Neutrophil (primary cell): ENCODE data around the gene ITPKC.

Source experiments
- H3K27ac ChIP-seq: fragments of 200-600 bp; sonication (generic); 2 replicates; pipeline ENCODE4 v1.5.1; 2016; ENCODE audit warnings: mild to moderate bottlenecking, moderate library complexity
- H3K27me3 ChIP-seq: fragments of 200-600 bp; sonication (generic); 2 replicates; pipeline ENCODE4 v1.6.0; 2016; ENCODE audit warnings: mild to moderate bottlenecking
- H3K36me3 ChIP-seq: fragments of 200-600 bp; sonication (generic); 2 replicates; pipeline ENCODE4 v1.5.1; 2017
- H3K4me1 ChIP-seq, 2 experiments: fragments of 200-600 bp in 1 of 2; sonication (generic) in 1 of 2; 1 replicate in 1 of 2; 2 replicates in 1 of 2; pipeline versions ENCODE4 v1.5.1 to v1.6.1; 2013 to 2016; ENCODE audit warnings: low read depth in 1 of 2, low read length in 1 of 2, mild to moderate bottlenecking in 1 of 2, moderate library complexity in 1 of 2; ENCODE audit not compliant: control insufficient read depth in 1 of 2, insufficient read depth in 1 of 2
- H3K4me3 ChIP-seq, 2 experiments: fragments of 200-600 bp in 1 of 2; sonication (generic) in 1 of 2; 1 replicate in 1 of 2; 2 replicates in 1 of 2; pipeline ENCODE4 v1.5.1; 2013 to 2016; ENCODE audit warnings: low read depth in 1 of 2, low read length in 1 of 2, mild to moderate bottlenecking in 1 of 2, moderate library complexity in 1 of 2
- H3K9me3 ChIP-seq: fragments of 200-600 bp; sonication (generic); 2 replicates; pipeline ENCODE4 v1.5.1; 2016
- TF ChIP-seq, protein P1 (sequence below): fragments of 200-600 bp; sonication (generic); IDR thresholded peaks from 2 replicates; pipeline ENCODE4 v1.5.1; 2016; ENCODE audit warnings: antibody characterized with exemption

The ITPKC gene

GRCh38 chr19:40716482-40717324, at the start of gene ITPKC, which contains the start of gene COQ8B:
Gene ITPKC (plus strand): TSS chr19:40717112. CDS start chr19:40717136, 24 bp downstream.
Gene COQ8B (minus strand): TSS chr19:40716886. CDS start chr19:40714632, 2,254 bp downstream.
- no peaks in the 10 kb centered on the region for H3K9me3 ChIP-seq
- peaks cover 8% of the 10 kb centered on the region for H3K36me3 ChIP-seq
- TF ChIP-seq, protein P1, sequence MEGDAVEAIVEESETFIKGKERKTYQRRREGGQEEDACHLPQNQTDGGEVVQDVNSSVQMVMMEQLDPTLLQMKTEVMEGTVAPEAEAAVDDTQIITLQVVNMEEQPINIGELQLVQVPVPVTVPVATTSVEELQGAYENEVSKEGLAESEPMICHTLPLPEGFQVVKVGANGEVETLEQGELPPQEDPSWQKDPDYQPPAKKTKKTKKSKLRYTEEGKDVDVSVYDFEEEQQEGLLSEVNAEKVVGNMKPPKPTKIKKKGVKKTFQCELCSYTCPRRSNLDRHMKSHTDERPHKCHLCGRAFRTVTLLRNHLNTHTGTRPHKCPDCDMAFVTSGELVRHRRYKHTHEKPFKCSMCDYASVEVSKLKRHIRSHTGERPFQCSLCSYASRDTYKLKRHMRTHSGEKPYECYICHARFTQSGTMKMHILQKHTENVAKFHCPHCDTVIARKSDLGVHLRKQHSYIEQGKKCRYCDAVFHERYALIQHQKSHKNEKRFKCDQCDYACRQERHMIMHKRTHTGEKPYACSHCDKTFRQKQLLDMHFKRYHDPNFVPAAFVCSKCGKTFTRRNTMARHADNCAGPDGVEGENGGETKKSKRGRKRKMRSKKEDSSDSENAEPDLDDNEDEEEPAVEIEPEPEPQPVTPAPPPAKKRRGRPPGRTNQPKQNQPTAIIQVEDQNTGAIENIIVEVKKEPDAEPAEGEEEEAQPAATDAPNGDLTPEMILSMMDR = peak; percentile 62
- H3K27me3 ChIP-seq = no peaks in the 10 kb centered on the region
- peak within 1 kb of the TSS; percentile 93 for H3K4me3 ChIP-seq
- peak within 1 kb of the TSS; percentile 92 for H3K27ac ChIP-seq
- H3K4me1 ChIP-seq = peaks cover 62 to 69% of the 10 kb centered on the region in 2 experiments

DNA sequence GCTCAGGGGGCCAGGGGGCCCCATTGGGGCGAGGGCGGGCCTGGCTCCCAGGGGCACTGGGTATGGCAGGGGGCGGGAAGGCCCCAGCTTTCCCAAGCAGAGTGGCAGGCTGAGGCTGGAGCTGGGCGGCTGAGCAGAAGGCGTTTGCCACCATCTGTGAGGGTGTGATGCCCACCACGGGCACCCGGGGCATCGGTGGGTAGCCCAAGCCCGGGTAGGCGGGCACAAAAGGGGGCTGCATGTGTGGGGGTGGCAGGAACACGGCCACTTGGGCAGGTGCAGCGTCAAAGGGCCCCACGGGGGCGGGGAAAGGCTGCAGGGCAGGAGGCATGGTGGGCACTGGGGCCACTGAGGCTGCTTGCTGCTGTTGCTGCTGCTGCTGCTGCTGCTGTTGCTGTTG, 49.3 kb upstream of the ITPKC start:
- Histone ChIP-seq H3K36me3 (peaks cover 44% of the 10 kb centered on the region), H3K4me3 (no peak overlapping the region), H3K4me1 (peaks cover 9 to 11% of the 10 kb centered on the region in 2 experiments), H3K27me3 (peaks cover 29% of the 10 kb centered on the region), H3K27ac (no peak overlapping the region), H3K9me3 (no peaks in the 10 kb centered on the region)
- TF ChIP-seq, protein P1 = no peak

- Histone ChIP-seq H3K4me1 (no peaks in the 10 kb centered on the region), H3K36me3 (peaks cover 58% of the 10 kb centered on the region), H3K4me3 (no peak overlapping the region), H3K9me3 (no peaks in the 10 kb centered on the region), H3K27ac (no peak overlapping the region), H3K27me3 (peaks cover 16% of the 10 kb centered on the region)
- TF ChIP-seq, protein P1 = no peak
Measured at GRCh38 chr19:40668991-40669614, 47.8 kb upstream of the ITPKC start.

- Histone ChIP-seq H3K36me3 (peaks cover 58% of the 10 kb centered on the region), H3K4me1 (no peaks in the 10 kb centered on the region), H3K9me3 (no peaks in the 10 kb centered on the region), H3K4me3 (no peak overlapping the region), H3K27ac (no peak overlapping the region), H3K27me3 (no peaks in the 10 kb centered on the region)
- TF ChIP-seq, protein P1 = no peak
Measured at GRCh38 chr19:40671404-40671803, 45.5 kb upstream of the ITPKC start.

- H3K9me3 ChIP-seq = no peaks in the 10 kb centered on the region
- H3K27me3 ChIP-seq = no peaks in the 10 kb centered on the region
- peaks cover 57% of the 10 kb centered on the region for H3K36me3 ChIP-seq
- no peak overlapping the region for H3K4me3 ChIP-seq
- H3K4me1 ChIP-seq = no peaks in the 10 kb centered on the region
- H3K27ac ChIP-seq = no peak overlapping the region
- TF ChIP-seq, protein P1 = no peak
Measured at GRCh38 chr19:40672038-40672437, 44.9 kb upstream of the ITPKC start.
